ENCODE results near the gene ATR.

DNA sequence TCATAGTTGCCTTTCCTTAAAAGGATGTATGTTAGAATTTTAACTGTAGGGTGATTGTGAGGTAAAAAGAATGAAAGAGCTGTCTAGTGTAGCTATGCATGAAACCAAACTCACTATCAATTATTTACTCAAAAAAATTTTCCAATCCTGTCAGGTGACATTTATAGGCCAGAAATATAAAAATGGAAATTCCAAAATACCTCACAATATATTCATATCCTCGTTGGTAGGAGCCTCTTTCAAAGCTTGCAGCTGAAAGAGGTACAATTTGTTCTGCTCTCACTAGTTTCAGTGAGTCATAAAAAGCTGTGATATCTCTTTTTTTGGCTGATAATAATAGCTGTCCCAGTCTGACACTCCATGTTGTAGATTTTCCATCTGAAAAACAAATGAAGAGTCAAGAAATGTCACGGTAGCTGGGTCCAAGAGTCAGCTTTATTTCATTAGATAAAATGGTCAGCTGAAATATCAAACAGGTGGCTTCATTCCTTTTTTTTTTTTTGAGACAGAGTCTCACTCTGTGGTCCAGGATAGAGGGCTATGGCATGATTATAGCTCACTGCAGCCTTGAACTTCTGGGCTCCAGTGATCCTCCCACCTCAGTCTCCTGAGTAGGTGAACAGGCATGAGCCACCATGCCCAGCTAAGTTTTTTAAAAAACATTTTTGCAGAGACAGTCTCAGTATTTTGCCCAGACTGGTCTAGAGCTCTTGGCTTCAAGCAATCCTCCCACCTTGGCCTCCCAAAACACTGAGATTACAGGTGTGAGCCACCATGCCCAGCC lies 79.9 kb downstream of the ATR start:
- TF ChIP-seq CTCF (conservative IDR thresholded peaks at IDR 0.05; ENCODE audit: low read depth, low read length) (no peak), EZH2 (IDR thresholded peaks at IDR 0.05; ENCODE audit: low read length, unreplicated experiment) (no peak), EZH2phosphoT487 (IDR thresholded peaks at IDR 0.05; ENCODE audit: borderline replicate concordance, low read length) (no peak)
